ENCODE data around the gene TP53BP1.
A peak's percentile ranks its signal among the peaks of the same experiment; 100 is the strongest.

The TP53BP1 gene

GRCh38 chr15:43519196-43519595 is 26.2 kb upstream of the TP53BP1 start:
- DNase-seq, result no peak

GRCh38 chr15:43518197-43518761 is 25.3 kb upstream of the TP53BP1 start:
- no peak for DNase-seq

- DNase-seq, result no peak
These were observed 24.6 kb upstream of the TP53BP1 start, which contains the start of gene MAP1A for GRCh38 chr15:43517354-43518196. MAP1A (plus strand) TSS chr15:43517608; CDS start chr15:43521474, 3,866 bp downstream.

- no peak for DNase-seq
These were observed 23.9 kb upstream of the TP53BP1 start for GRCh38 chr15:43516801-43517353.

- DNase-seq, result no peak
These were observed 23.2 kb upstream of the TP53BP1 start for GRCh38 chr15:43516185-43516584.

GRCh38 chr15:43515741-43516140 is 22.8 kb upstream of the TP53BP1 start:
- no peak for DNase-seq

GRCh38 chr15:43514241-43515057 is 21.5 kb upstream of the TP53BP1 start:
- no peak for DNase-seq

GRCh38 chr15:43513550-43513949 is 20.6 kb upstream of the TP53BP1 start:
- DNase-seq, result no peak

- DNase-seq, result no peak
These were observed 18.3 kb upstream of the TP53BP1 start for GRCh38 chr15:43511012-43511885.

GRCh38 chr15:43510200-43511011 is 17.4 kb upstream of the TP53BP1 start:
- peak; percentile 98 for DNase-seq

- DNase-seq, result no peak
These were observed 16.8 kb upstream of the TP53BP1 start for GRCh38 chr15:43509660-43510199.

GRCh38 chr15:43508991-43509659 is 16.2 kb upstream of the TP53BP1 start:
- DNase-seq, result no peak

- DNase-seq, result no peak
These were observed 15.5 kb upstream of the TP53BP1 start for GRCh38 chr15:43508421-43508820.

- no peak for DNase-seq
These were observed 12.8 kb upstream of the TP53BP1 start for GRCh38 chr15:43505738-43506137.

GRCh38 chr15:43499635-43500034 is 6.7 kb upstream of the TP53BP1 start:
- DNase-seq, result no peak

- DNase-seq, result no peak
These were observed 6.0 kb upstream of the TP53BP1 start for GRCh38 chr15:43498990-43499389.

- DNase-seq, result no peak
These were observed 932 bp upstream of the TP53BP1 start for GRCh38 chr15:43493703-43494472.

- no peak for DNase-seq
These were observed 690 bp downstream of the TP53BP1 start for GRCh38 chr15:43492266-43492665.

- no peak for DNase-seq
These were observed 3.8 kb downstream of the TP53BP1 start for GRCh38 chr15:43489191-43489590.

- no peak for DNase-seq
These were observed 4.2 kb downstream of the TP53BP1 start for GRCh38 chr15:43488790-43489189.
